Fibroblast of pulmonary artery (primary cell): ENCODE results near the gene FBLN2.

Experiments used
- DNase-seq: peaks from one replicate; pipeline ENCODE4 v3.0.0-alpha.2; 2010; ENCODE audit warnings: low read depth
- H3K4me3 ChIP-seq: replicated peaks from 2 replicates; pipeline ENCODE4 v1.5.1; 2011; ENCODE audit warnings: low read depth, mild to moderate bottlenecking, control low read depth, low read length, moderate library complexity
- CTCF ChIP-seq: IDR thresholded peaks from 2 replicates; pipeline ENCODE4 v1.5.1; 2011; ENCODE audit warnings: mild to moderate bottlenecking, control low read depth, low read length, inconsistent platforms; ENCODE audit errors: missing control alignments

The FBLN2 gene

GRCh38 chr3:13622356-13622755, 73.4 kb downstream of the FBLN2 start:
- TF ChIP-seq CTCF = no peak
- no peak for DNase-seq
- no peak overlapping the region for H3K4me3 ChIP-seq

- DNase-seq = peak; percentile 3
- no peak for TF ChIP-seq CTCF
- H3K4me3 ChIP-seq = no peak overlapping the region
Measured at GRCh38 chr3:13623101-13623654, 74.3 kb downstream of the FBLN2 start.

GRCh38 chr3:13624021-13624420, 75.1 kb downstream of the FBLN2 start:
- TF ChIP-seq CTCF = no peak
- no peak for DNase-seq

GRCh38 chr3:13624671-13625125, 75.8 kb downstream of the FBLN2 start:
- no peak for DNase-seq
- TF ChIP-seq CTCF = no peak
- no peak overlapping the region for H3K4me3 ChIP-seq

More at GRCh38 chr3:13624021-13624420, 75.1 kb downstream of the FBLN2 start:
- no peak overlapping the region for H3K4me3 ChIP-seq

- DNase-seq = no peak
- no peak overlapping the region for H3K4me3 ChIP-seq
- TF ChIP-seq CTCF = no peak
Measured at GRCh38 chr3:13626396-13626795, 77.5 kb downstream of the FBLN2 start.

- H3K4me3 ChIP-seq = no peak overlapping the region
- no peak for DNase-seq
- no peak for TF ChIP-seq CTCF
Measured at GRCh38 chr3:13626915-13627460, 78.1 kb downstream of the FBLN2 start.

GRCh38 chr3:13627681-13628080, 78.8 kb downstream of the FBLN2 start:
- no peak for TF ChIP-seq CTCF

More at GRCh38 chr3:13627681-13628080, 78.8 kb downstream of the FBLN2 start:
- H3K4me3 ChIP-seq = no peak overlapping the region
- DNase-seq = no peak
